Measurements from ENCODE around the gene PTGDS. TPM values are rescaled to one million over a fixed set of nuclear protein-coding genes. Genes with fewer than 3 reads are reported as not detected.

The PTGDS gene
- total RNA-seq (2022; extraction: Qiagen RNA extraction; ENCODE audit: low read depth), result 0.28 to 0.37 TPM (median 0.33 TPM) in 3 of 5 replicates, not detected in the others

DNA sequence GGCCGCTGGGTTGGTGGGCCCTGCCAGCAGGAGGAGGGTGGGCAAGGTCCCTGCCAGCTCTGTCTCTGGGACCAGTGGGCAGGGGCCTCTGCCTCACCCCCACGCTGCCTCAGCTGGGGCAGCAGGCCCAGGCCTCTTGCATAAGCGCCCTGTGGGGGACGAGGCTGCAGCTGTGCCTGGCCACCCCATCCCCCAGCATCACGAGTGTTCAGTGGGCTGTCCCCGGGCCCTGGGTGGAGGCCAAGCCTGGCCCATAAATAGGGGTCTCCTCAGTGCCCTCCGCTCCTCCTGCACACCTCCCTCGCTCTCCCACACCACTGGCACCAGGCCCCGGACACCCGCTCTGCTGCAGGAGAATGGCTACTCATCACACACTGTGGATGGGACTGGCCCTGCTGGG is at the start of gene PTGDS:
TSS of gene PTGDS (plus strand) at position 282 of the 400 bp plus-strand sequence. CDS start at position 357, 75 bp downstream.

DNA sequence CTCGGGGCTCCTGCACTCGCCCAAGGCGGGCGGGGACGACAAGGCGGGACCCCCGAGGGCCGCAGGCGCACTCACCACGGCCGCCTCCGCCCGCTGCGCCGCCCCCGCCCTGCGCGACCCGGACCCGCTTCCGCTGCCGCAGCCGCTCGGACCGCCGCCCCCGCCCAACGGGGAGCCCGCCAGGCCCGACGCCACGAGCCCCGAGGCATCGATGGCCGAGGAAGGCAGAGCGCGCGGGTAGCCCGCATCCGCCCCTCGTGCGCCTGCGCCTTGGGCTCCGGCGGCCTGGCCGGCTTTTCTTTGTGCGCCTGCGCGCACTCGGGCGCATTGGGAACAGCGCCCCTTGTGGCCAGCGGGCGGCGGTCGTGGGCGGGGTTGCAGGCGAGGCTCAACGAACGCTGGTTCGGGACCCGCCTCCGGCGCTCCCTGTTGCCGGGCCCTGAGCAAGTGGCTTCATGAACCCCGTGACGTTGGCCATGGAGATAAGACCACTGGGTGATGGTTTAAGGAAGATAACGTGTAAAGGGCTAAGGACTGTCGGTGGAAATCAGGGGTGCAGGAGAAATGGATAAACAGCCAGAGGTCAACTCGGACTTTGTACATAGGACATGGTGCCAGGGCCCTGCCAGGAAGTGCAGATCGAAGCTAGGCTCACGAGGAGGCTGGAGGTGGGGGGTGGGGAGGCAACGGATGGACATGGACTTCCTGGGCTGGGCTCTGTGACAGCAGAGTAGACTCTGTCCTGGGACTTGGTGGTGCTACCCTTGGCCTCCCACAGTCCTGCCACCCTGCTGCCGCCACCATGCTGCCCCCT is 32.6 kb upstream of the PTGDS start, which contains the start of the genes C8G and FBXW5:
TSS of gene C8G (plus strand) at position 725 of the 814 bp plus-strand sequence. CDS start at position 803, 78 bp downstream.
TSS of gene FBXW5 (minus strand) at position 220 of the 814 bp plus-strand sequence. CDS start 655 bp downstream, outside the sequence.

DNA sequence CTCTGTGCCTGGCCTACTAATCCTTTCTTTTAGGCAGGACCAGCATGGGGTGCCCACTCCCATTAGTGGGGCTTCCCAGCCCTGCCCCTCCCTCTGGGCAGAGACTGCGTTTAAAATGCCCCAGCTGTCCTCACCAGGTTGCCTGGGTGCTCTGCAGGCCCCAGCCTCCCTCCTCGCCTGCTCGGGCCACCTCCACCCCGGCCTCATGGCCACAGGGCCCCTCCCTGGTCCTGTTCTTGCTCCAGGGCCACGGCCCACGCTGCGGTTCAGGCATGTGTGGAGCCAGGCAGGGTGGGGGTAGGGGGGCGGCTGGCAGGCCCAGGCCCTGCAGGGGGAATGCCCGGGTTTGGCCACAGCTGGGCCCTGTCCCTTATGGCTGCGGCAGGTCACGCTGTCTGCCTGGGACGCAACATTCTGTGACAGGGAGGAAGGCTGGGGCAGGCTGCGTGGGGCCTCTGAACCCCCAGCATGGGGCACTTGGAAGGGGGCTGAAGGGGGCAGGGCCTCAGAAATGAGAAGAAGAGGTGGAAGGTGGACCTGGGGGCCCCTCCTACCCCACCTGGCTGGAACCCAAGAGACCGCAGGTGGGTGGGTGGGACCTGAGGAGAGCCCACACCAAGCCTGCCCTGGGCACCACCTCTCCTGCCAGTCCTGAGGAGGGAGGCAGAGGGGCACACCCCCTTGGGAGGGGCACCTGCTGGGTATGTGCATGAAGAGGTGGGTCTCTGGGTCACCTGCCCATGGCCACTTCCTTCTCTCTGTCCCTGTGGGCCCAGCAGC is 25.6 kb upstream of the PTGDS start, which contains the start of gene LCN12:
TSS of gene LCN12 (plus strand) at position 733 of the 780 bp plus-strand sequence. CDS start 55 bp downstream, outside the sequence.

DNA sequence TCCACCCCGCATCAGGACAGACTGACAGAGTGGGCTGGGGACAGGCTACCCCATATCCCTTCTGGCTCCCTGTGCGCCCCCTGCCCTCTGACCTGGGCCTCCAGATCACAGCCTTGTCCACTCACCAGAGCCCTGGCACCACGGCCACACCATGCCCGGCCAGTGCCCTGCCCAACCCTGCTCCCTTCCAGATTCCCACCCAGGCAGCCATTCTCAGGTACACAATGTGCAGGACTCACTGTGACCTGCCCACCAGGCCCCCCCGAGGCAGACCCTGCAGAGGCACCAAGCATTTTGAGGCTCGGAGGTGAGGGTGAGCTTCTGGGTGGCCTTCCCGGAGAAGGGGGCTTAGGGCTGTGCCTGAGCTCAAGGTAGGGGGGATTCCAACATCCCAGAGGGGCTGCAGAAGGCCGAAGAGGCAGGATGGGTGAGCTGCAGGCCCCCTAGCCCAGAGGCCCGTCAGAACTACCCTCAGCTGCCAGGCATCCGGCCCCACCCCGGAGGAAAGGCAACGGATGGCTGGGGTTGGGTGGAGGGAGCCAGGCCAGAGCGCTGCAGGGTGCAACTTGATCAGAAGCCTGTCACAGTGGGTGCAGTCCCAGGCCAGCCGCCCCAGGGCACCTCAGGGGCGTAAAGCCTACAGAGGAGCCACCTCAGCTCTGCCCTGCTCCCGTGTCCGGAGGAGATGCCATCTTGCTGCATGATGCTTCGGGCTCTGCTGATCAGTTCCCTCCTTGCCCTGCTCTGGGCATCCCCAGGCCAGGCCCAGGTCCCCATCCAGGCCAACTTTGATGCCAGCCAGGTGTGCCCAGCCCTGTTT is 5.1 kb downstream of the PTGDS start, which contains the start of gene LCNL1:
TSS of gene LCNL1 (plus strand) at position 762 of the 820 bp plus-strand sequence. CDS start 594 bp downstream, outside the sequence.

DNA sequence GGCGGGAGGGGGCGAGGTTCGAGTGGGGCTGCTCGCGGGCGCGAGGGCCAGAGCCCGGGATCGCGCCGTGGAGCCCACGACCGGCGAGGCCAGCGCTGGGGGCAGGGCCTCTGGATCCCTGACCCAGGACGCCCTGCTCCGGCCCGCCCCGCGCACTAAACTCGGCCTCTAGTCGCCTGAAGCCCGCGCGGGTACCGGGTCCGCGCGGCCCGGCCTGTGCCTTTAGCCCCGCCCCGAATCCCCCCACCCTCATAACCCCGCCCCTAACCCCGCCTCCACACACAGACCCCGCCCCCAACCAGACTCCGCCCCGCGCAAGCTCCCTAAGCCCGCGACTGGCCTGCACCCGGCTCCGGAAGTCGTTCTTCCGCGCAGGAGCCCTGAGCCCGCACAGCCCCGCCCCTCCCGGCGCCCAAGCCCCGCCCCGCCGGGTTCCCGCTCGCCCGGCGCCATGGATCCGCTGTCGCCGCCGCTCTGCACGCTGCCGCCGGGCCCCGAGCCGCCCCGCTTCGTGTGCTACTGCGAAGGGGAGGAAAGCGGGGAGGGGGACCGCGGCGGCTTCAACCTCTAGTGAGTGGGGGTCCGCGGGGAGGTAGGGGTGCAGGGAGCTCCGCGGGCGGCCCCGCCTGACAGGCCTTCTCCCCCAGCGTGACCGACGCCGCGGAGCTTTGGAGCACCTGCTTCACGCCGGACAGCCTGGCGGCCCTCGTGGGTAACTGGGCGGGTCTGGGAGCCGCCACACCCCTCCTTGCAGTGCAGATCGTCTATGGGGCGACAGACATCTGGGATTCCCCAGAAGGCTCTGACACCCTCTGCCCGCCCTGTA is 14.9 kb downstream of the PTGDS start, which contains the start of gene PAXX:
TSS of gene PAXX (plus strand) at position 430 of the 826 bp plus-strand sequence. CDS start at position 452, 22 bp downstream.

DNA sequence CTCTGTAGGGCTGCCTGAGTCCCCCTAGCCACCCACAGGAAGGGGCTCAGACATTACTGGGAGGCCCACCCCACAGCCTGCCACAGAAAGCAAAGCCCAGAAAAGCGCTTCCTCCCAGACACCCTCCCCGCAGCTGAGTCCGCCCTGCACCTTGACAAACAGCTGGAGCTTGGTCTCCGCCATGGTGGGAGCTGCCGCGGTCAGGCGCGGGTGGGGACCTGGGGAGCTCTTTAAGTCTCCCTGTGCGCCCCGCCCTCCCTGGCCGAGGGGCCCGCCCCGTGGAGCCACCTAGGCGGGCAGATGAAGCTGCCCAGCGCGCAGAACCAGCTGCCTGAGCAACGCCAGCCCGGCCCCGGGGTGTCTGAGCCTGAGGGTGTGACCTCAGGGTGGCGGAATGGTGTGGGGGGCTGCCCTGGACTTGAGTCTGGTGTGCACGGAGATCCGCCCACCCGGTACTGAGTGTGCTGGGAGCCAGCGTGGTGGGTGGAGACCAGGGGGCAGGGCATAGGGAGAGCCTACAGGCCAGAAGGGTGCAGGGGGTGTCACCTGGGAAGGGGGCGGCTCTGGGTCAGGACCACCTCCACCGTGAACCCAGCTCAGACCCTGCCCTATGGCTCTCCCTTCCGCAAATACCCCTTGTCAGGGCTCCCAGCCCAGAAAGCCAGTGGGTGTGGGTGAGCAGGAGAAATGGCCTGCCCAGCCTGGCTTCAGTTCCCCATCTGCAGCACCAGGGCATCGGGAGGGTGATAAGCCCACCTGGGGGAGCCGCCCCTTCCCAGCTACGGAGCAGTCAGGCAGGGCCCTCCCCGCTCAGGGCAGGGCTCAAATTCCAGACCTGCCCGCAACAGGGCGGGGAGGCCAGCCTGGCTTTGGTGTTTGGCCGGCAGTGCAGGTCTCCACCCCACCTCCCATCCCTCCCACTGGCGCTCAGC is 19.3 kb downstream of the PTGDS start, which contains the start of gene CLIC3:
TSS of gene CLIC3 (minus strand) at position 208 of the 932 bp plus-strand sequence. CDS start at position 183, 25 bp downstream.

DNA sequence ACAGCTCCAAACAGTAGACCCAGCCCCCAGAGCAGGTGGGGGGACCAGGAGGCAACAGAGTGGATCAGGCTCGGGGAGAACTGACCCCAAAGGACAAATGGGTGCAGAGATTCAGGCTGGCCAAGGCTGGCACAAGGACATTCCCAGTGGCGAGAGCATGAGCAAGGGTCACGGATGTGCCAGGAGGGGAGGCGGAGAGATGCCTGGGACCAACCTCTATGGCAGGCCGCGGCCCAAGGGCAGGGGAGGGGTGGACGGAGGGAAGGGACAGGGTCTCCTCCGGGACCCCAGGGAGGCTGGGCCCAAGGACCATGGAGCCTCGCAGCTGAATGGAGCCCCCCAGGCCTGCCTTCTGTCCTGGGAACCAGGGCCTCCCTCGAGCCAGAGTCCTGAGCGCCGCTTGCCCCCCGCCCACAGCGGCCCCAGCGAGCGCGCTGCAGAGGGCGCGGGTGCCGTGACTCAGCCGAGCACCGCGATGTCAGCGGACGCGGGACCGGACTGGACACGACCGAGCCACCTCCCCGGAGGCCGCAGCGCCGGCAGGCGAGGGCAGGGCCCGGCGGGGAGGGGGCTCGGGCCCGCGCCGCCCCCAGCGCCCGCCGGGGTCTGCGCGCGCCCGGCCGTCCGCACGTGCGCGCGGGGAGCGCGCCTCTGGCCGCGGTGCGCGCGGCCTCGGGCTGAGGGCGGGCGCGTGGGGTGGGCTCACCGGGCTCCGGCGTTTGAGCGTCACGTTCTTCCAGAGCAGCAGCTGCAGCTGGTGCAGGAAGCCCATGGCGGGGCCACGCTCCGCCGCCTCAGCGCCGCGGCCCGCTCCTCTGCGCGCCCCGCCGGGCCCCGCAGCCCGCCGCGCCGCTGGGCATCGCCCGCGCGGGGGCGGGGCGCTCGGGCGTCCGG is 50.3 kb downstream of the PTGDS start, which contains the start of gene ABCA2:
TSS of gene ABCA2 (minus strand) at position 869 of the 894 bp plus-strand sequence. CDS start at position 772, 97 bp downstream.

Other genes starting within 250 kb of the PTGDS start
- gene LCN10, start 234.6 kb upstream of the PTGDS start, total RNA-seq (2022; extraction: Qiagen RNA extraction; ENCODE audit: low read depth), result not detected in 5 replicates
- gene LCN6, start 229.0 kb upstream of the PTGDS start, total RNA-seq (2022; extraction: Qiagen RNA extraction; ENCODE audit: low read depth), result not detected in 5 replicates
- gene LCN8, start 219.3 kb upstream of the PTGDS start, total RNA-seq (2022; extraction: Qiagen RNA extraction; ENCODE audit: low read depth), result not detected in 5 replicates
- gene LCN15, start 213.0 kb upstream of the PTGDS start, total RNA-seq (2022; extraction: Qiagen RNA extraction; ENCODE audit: low read depth), result not detected in 5 replicates
- gene TMEM141, start 186.2 kb upstream of the PTGDS start, total RNA-seq (2022; extraction: Qiagen RNA extraction; ENCODE audit: low read depth), result 64.9 to 72.6 TPM (median 70.3 TPM) in 5 replicates
- gene CCDC183, start 181.2 kb upstream of the PTGDS start, total RNA-seq (2022; extraction: Qiagen RNA extraction; ENCODE audit: low read depth), result 0.10 to 0.34 TPM (median 0.26 TPM) in 5 replicates
- 65.6 to 91.8 TPM (median 82.0 TPM) in 5 replicates for gene RABL6, start 169.6 kb upstream of the PTGDS start, total RNA-seq (2022; extraction: Qiagen RNA extraction; ENCODE audit: low read depth)
- 3.2 to 4.8 TPM (median 3.8 TPM) in 5 replicates for gene AJM1, start 135.0 kb upstream of the PTGDS start, total RNA-seq (2022; extraction: Qiagen RNA extraction; ENCODE audit: low read depth)
- 270 to 314 TPM (median 281 TPM) in 5 replicates for gene PHPT1, start 128.1 kb upstream of the PTGDS start, total RNA-seq (2022; extraction: Qiagen RNA extraction; ENCODE audit: low read depth)
- gene MAMDC4, start 125.2 kb upstream of the PTGDS start, total RNA-seq (2022; extraction: Qiagen RNA extraction; ENCODE audit: low read depth), result 1.8 to 5.4 TPM (median 4.1 TPM) in 5 replicates
- 440 to 480 TPM (median 443 TPM) in 5 replicates for gene EDF1, start 111.2 kb upstream of the PTGDS start, total RNA-seq (2022; extraction: Qiagen RNA extraction; ENCODE audit: low read depth)
- 42.4 to 76.5 TPM (median 63.8 TPM) in 5 replicates for gene TRAF2, start 91.0 kb upstream of the PTGDS start, total RNA-seq (2022; extraction: Qiagen RNA extraction; ENCODE audit: low read depth)
- 67.1 to 97.1 TPM (median 91.2 TPM) in 5 replicates for gene FBXW5, start 32.8 kb upstream of the PTGDS start, total RNA-seq (2022; extraction: Qiagen RNA extraction; ENCODE audit: low read depth)
- gene C8G, start 32.3 kb upstream of the PTGDS start, total RNA-seq (2022; extraction: Qiagen RNA extraction; ENCODE audit: low read depth), result 0.71 to 1.5 TPM (median 1.1 TPM) in 5 replicates
- 0.95 to 1.9 TPM (median 1.4 TPM) in 5 replicates for gene LCN12, start 25.2 kb upstream of the PTGDS start, total RNA-seq (2022; extraction: Qiagen RNA extraction; ENCODE audit: low read depth)
- gene LCNL1, start 5.5 kb downstream of the PTGDS start, total RNA-seq (2022; extraction: Qiagen RNA extraction; ENCODE audit: low read depth), result 0.02 to 0.10 TPM (median 0.05 TPM) in 3 of 5 replicates, not detected in the others
- 44.8 to 86.6 TPM (median 72.0 TPM) in 5 replicates for gene PAXX, start 14.9 kb downstream of the PTGDS start, total RNA-seq (2022; extraction: Qiagen RNA extraction; ENCODE audit: low read depth)
- gene CLIC3, start 19.1 kb downstream of the PTGDS start, total RNA-seq (2022; extraction: Qiagen RNA extraction; ENCODE audit: low read depth), result 2.2 to 2.7 TPM (median 2.6 TPM) in 5 replicates
- 19.3 to 29.0 TPM (median 25.8 TPM) in 5 replicates for gene ABCA2, start 50.7 kb downstream of the PTGDS start, total RNA-seq (2022; extraction: Qiagen RNA extraction; ENCODE audit: low read depth)
- 0.12 TPM in 1 of 5 replicates, not detected in the others for gene FUT7, start 54.6 kb downstream of the PTGDS start, total RNA-seq (2022; extraction: Qiagen RNA extraction; ENCODE audit: low read depth)
- 43.4 to 83.2 TPM (median 74.9 TPM) in 5 replicates for gene NPDC1, start 68.7 kb downstream of the PTGDS start, total RNA-seq (2022; extraction: Qiagen RNA extraction; ENCODE audit: low read depth)
- 0.67 to 0.95 TPM (median 0.82 TPM) in 5 replicates for gene ENTPD2, start 76.6 kb downstream of the PTGDS start, total RNA-seq (2022; extraction: Qiagen RNA extraction; ENCODE audit: low read depth)
- gene SAPCD2, start 93.1 kb downstream of the PTGDS start, total RNA-seq (2022; extraction: Qiagen RNA extraction; ENCODE audit: low read depth), result 15.1 to 29.3 TPM (median 23.8 TPM) in 5 replicates
- gene UAP1L1, start 100.0 kb downstream of the PTGDS start, total RNA-seq (2022; extraction: Qiagen RNA extraction; ENCODE audit: low read depth), result 10.5 to 16.3 TPM (median 11.5 TPM) in 5 replicates
- gene MAN1B1, start 109.5 kb downstream of the PTGDS start, total RNA-seq (2022; extraction: Qiagen RNA extraction; ENCODE audit: low read depth), result 44.5 to 52.7 TPM (median 47.9 TPM) in 5 replicates
- gene DPP7, start 137.2 kb downstream of the PTGDS start, total RNA-seq (2022; extraction: Qiagen RNA extraction; ENCODE audit: low read depth), result 73.1 to 121 TPM (median 107 TPM) in 5 replicates
- gene GRIN1, start 161.7 kb downstream of the PTGDS start, total RNA-seq (2022; extraction: Qiagen RNA extraction; ENCODE audit: low read depth), result 0.10 to 0.62 TPM (median 0.57 TPM) in 5 replicates
- gene LRRC26, start 192.5 kb downstream of the PTGDS start, total RNA-seq (2022; extraction: Qiagen RNA extraction; ENCODE audit: low read depth), result 0.26 to 1.5 TPM (median 1.0 TPM) in 5 replicates
- not detected in 5 replicates for gene TMEM210, start 194.6 kb downstream of the PTGDS start, total RNA-seq (2022; extraction: Qiagen RNA extraction; ENCODE audit: low read depth)
- 24.3 to 40.2 TPM (median 35.5 TPM) in 5 replicates for gene ANAPC2, start 211.1 kb downstream of the PTGDS start, total RNA-seq (2022; extraction: Qiagen RNA extraction; ENCODE audit: low read depth)
- gene SSNA1, start 211.2 kb downstream of the PTGDS start, total RNA-seq (2022; extraction: Qiagen RNA extraction; ENCODE audit: low read depth), result 108 to 146 TPM (median 135 TPM) in 5 replicates
- 6.0 to 10.7 TPM (median 9.6 TPM) in 5 replicates for gene TPRN, start 223.2 kb downstream of the PTGDS start, total RNA-seq (2022; extraction: Qiagen RNA extraction; ENCODE audit: low read depth)
- gene TMEM203, start 228.1 kb downstream of the PTGDS start, total RNA-seq (2022; extraction: Qiagen RNA extraction; ENCODE audit: low read depth), result 32.6 to 45.1 TPM (median 44.4 TPM) in 5 replicates
- 12.5 to 19.9 TPM (median 19.0 TPM) in 5 replicates for gene NDOR1, start 228.2 kb downstream of the PTGDS start, total RNA-seq (2022; extraction: Qiagen RNA extraction; ENCODE audit: low read depth)
- 1.2 to 2.7 TPM (median 1.8 TPM) in 5 replicates for gene RNF208, start 244.7 kb downstream of the PTGDS start, total RNA-seq (2022; extraction: Qiagen RNA extraction; ENCODE audit: low read depth)
- 3.2 to 4.2 TPM (median 3.6 TPM) in 5 replicates for gene CYSRT1, start 247.7 kb downstream of the PTGDS start, total RNA-seq (2022; extraction: Qiagen RNA extraction; ENCODE audit: low read depth)
- gene RNF224, start 250.0 kb downstream of the PTGDS start, total RNA-seq (2022; extraction: Qiagen RNA extraction; ENCODE audit: low read depth), result 0.08 to 0.16 TPM (median 0.14 TPM) in 5 replicates